ENCODE results near the gene CALML6. TPM values are rescaled to one million over a fixed set of nuclear protein-coding genes. Genes with fewer than 3 reads are reported as not detected.

CALML6 gene
- total and polyA plus RNA-seq, 2 of the 4 experiments (the other 2 are of a cell fraction) = 0.91 TPM; not detected in 1

DNA sequence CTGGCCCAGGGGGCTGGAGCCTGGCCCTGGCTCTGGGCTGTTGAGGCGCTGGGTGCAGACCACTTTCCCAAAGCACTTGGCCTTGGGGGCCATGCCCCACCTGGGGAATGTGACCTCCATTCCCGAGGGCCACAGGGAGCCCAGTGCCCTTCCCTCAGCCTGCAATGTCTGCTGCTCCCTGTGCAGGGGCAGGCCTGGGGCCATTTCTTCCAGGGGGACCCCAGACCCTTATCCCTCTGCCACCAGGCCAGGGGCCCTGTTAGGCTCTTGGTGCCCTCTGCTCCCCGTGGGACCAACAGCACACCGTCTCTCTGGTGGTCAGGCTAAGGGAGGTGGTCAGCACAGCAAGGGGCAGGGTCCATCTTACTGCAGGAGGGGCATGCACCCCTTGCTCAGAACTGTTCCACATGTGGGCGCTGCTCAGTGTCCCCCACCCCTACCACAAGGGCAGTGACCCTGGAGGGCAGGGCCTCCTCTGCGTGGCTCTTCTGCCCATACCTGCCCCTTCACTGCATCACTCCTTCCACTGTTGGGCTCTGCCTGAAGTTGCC lies 5.1 kb downstream of the CALML6 start:
- H3K79me1 ChIP-seq (ENCODE audit: low read depth in 1 of 2, low read length in 2 of 2) = no peaks in the 10 kb centered on the region
- ChIA-PET CTCF (no interaction called here), POLR2A (ENCODE audit: unreplicated experiment) (no interaction called here)
- H2AFZ ChIP-seq (replicated peaks; ENCODE audit: low read length, poor library complexity) = peak overlapping the region; percentile 92
- WGBS, 2 experiments (ENCODE audit: extremely low coverage in 2 of 2, insufficient read length in 1 of 2) = 93% methylated on average over 2 of the region's 6 CpGs; no CpG with 5 or more reads in 1 of the 2 experiments
- no peak overlapping the region for H3K4ac ChIP-seq (ENCODE audit: low read depth, low read length)
- H3K4me1 ChIP-seq (ENCODE audit: control insufficient read depth, insufficient read depth, low read length) = peaks cover 2% of the 10 kb centered on the region; the same call in 1 of the 2 replicates
- H3K23ac ChIP-seq (ENCODE audit: low read depth, low read length) = no peak overlapping the region
- no peak overlapping the region for H3K4me2 ChIP-seq (ENCODE audit: low read depth, low read length)
- no peaks in the 10 kb centered on the region for H3K36me3 ChIP-seq (ENCODE audit: control insufficient read depth, insufficient read depth, low read length)
- TF ChIP-seq NFE2L2 (IDR thresholded peaks at IDR 0.05; ENCODE audit: low read depth, low read length) = no peak
- TF ChIP-seq FOS (IDR thresholded peaks at IDR 0.05; ENCODE audit: low read depth, low read length) = no peak
- TF ChIP-seq MAZ (IDR thresholded peaks at IDR 0.05; ENCODE audit: borderline replicate concordance, low read depth, low read length) = no peak
- no peak for TF ChIP-seq CHD1 (IDR thresholded peaks at IDR 0.05; ENCODE audit: low read depth, low read length)
- TF ChIP-seq BHLHE40 (IDR thresholded peaks at IDR 0.05; ENCODE audit: low read depth, low read length) = no peak
- no peak for TF ChIP-seq MAFK (IDR thresholded peaks at IDR 0.05; ENCODE audit: low read depth, low read length)
- TF ChIP-seq, protein P1, sequence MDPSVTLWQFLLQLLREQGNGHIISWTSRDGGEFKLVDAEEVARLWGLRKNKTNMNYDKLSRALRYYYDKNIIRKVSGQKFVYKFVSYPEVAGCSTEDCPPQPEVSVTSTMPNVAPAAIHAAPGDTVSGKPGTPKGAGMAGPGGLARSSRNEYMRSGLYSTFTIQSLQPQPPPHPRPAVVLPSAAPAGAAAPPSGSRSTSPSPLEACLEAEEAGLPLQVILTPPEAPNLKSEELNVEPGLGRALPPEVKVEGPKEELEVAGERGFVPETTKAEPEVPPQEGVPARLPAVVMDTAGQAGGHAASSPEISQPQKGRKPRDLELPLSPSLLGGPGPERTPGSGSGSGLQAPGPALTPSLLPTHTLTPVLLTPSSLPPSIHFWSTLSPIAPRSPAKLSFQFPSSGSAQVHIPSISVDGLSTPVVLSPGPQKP (IDR thresholded peaks at IDR 0.05; ENCODE audit: borderline replicate concordance, low read depth, low read length) = no peak
- no peak for TF ChIP-seq POLR2A (IDR thresholded peaks at IDR 0.05; ENCODE audit: low read depth, low read length)
- no peak for TF ChIP-seq MXI1 (IDR thresholded peaks at IDR 0.05; ENCODE audit: borderline replicate concordance, low read depth, low read length)
- no peak for TF ChIP-seq RCOR1 (IDR thresholded peaks at IDR 0.05; ENCODE audit: insufficient replicate concordance, low read length)
- TF ChIP-seq CEBPB (IDR thresholded peaks at IDR 0.05; ENCODE audit: low read depth, low read length) = no peak
- TF ChIP-seq SMC3 (IDR thresholded peaks at IDR 0.05; ENCODE audit: low read depth, low read length) = no peak
- TF ChIP-seq RAD21 (IDR thresholded peaks at IDR 0.05; ENCODE audit: low read length) = no peak
- no peak for TF ChIP-seq RFX5 (IDR thresholded peaks at IDR 0.05; ENCODE audit: low read depth, low read length)
- TF ChIP-seq, protein P2, sequence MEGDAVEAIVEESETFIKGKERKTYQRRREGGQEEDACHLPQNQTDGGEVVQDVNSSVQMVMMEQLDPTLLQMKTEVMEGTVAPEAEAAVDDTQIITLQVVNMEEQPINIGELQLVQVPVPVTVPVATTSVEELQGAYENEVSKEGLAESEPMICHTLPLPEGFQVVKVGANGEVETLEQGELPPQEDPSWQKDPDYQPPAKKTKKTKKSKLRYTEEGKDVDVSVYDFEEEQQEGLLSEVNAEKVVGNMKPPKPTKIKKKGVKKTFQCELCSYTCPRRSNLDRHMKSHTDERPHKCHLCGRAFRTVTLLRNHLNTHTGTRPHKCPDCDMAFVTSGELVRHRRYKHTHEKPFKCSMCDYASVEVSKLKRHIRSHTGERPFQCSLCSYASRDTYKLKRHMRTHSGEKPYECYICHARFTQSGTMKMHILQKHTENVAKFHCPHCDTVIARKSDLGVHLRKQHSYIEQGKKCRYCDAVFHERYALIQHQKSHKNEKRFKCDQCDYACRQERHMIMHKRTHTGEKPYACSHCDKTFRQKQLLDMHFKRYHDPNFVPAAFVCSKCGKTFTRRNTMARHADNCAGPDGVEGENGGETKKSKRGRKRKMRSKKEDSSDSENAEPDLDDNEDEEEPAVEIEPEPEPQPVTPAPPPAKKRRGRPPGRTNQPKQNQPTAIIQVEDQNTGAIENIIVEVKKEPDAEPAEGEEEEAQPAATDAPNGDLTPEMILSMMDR (conservative IDR thresholded peaks at IDR 0.05; ENCODE audit: low read depth, low read length) = no peak
- TF ChIP-seq, protein P3, sequence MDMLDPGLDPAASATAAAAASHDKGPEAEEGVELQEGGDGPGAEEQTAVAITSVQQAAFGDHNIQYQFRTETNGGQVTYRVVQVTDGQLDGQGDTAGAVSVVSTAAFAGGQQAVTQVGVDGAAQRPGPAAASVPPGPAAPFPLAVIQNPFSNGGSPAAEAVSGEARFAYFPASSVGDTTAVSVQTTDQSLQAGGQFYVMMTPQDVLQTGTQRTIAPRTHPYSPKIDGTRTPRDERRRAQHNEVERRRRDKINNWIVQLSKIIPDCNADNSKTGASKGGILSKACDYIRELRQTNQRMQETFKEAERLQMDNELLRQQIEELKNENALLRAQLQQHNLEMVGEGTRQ (IDR thresholded peaks at IDR 0.05; ENCODE audit: low read depth, low read length) = no peak
- peak overlapping the region; percentile 28; the same call in 1 of the 2 replicates for H2AK5ac ChIP-seq (ENCODE audit: low read depth, low read length)
- no peak overlapping the region for H2BK5ac ChIP-seq (ENCODE audit: low read depth, low read length, poor library complexity, severe bottlenecking)
- H3K9me3 ChIP-seq (ENCODE audit: control insufficient read depth, insufficient read depth, low read length) = no peaks in the 10 kb centered on the region
- H3K9ac ChIP-seq (ENCODE audit: low read depth, low read length) = no peak overlapping the region
- no peak overlapping the region for H3K14ac ChIP-seq (replicated peaks; ENCODE audit: low read depth, low read length)
- no peak overlapping the region for H3K27ac ChIP-seq (ENCODE audit: insufficient read depth, low read length)
- H4K20me1 ChIP-seq (ENCODE audit: insufficient read depth, low read length) = no peaks in the 10 kb centered on the region
- intact Hi-C loops (cut with micrococcal nuclease) (no loop called here), in situ Hi-C loops (cut with MboI; ENCODE audit: low sequenced_read_pairs) (no loop called here), dilution Hi-C loops (cut with HindIII; ENCODE audit: low sequenced_read_pairs, unreplicated experiment) (no loop called here)
- H3K27me3 ChIP-seq (ENCODE audit: control insufficient read depth, insufficient read depth, low read length) = peaks cover 4% of the 10 kb centered on the region; the same call in 1 of the 2 replicates
- no TSS peak for BruUV-seq (replicated peaks)
- no peak overlapping the region for H4K91ac ChIP-seq (ENCODE audit: insufficient read depth, low read depth, low read length)
- no peak overlapping the region for H3K56ac ChIP-seq (ENCODE audit: extremely low read depth, insufficient read depth, low read length)
- peak overlapping the region; percentile 91 for H2AK9ac ChIP-seq (replicated peaks; ENCODE audit: low read depth, low read length, poor library complexity)
- H2BK120ac ChIP-seq (ENCODE audit: low read depth, low read length) = no peak overlapping the region
- H3K18ac ChIP-seq (ENCODE audit: low read depth, low read length) = no peak overlapping the region
- H4K8ac ChIP-seq (ENCODE audit: low read depth in 2 of 2, low read length in 2 of 2) = no peak overlapping the region
- H3K9me1 ChIP-seq (ENCODE audit: insufficient read depth, low read length) = peaks cover 4% of the 10 kb centered on the region; the same call in 1 of the 2 replicates
- no peak for DNase-seq
- no peak overlapping the region for H2BK20ac ChIP-seq (ENCODE audit: low read depth, low read length)
- no peak for ATAC-seq (ENCODE audit: low read depth)
- H3K4me3 ChIP-seq (ENCODE audit: insufficient read depth, low read depth, low read length) = no peak overlapping the region
- no peak overlapping the region for H4K5ac ChIP-seq (ENCODE audit: low read depth, low read length)
- no peak overlapping the region for H2BK15ac ChIP-seq (ENCODE audit: low read depth, low read length)

Data from IMR-90 (cell line).